Measurements from ENCODE around the gene OR2W3. TPM values are rescaled to one million over a fixed set of nuclear protein-coding genes. Genes with fewer than 3 reads are reported as not detected.

OR2W3 gene
- not detected for total RNA-seq
- polyA plus RNA-seq: not detected

GRCh38 chr1:247895163-247895637 lies at the start of gene OR2W3:
Gene OR2W3 (plus strand): TSS chr1:247895587. CDS start chr1:247895587, 0 bp downstream.
- no peaks in the 10 kb centered on the region for H3K4me1 Mint-ChIP-seq
- no peaks in the 10 kb centered on the region for H3K4me1 ChIP-seq (ENCODE audit: insufficient read depth, low read length)
- H3K9me3 Mint-ChIP-seq: peaks cover 0 to 11% (median 2%) of the 10 kb centered on the region in 5 donors
- POLR2A ChIA-PET: no interaction called here
- no peak within 1 kb of the TSS for H3K27ac Mint-ChIP-seq
- no peak within 1 kb of the TSS for H3K4me3 Mint-ChIP-seq
- CTCF ChIA-PET: no interaction called here
- no peaks in the 10 kb centered on the region for H3K27me3 Mint-ChIP-seq
- no peak for DNase-seq
- no peaks in the 10 kb centered on the region for H3K9me3 ChIP-seq (ENCODE audit: low read length)
- H3K36me3 Mint-ChIP-seq: peaks cover 0 to 2% (median 0%) of the 10 kb centered on the region in 3 donors
- no peak within 1 kb of the TSS for H3K4me3 ChIP-seq (ENCODE audit: low read length)
- H3K36me3 ChIP-seq (ENCODE audit: insufficient read depth, low read length): no peaks in the 10 kb centered on the region
- H3K27ac ChIP-seq (ENCODE audit: low read depth, low read length): no peak within 1 kb of the TSS
- H3K27me3 ChIP-seq (ENCODE audit: insufficient read depth, low read length, poor library complexity, severe bottlenecking): no peaks in the 10 kb centered on the region

GRCh38 chr1:247845693-247846017 lies 49.7 kb upstream of the OR2W3 start:
- H3K4me3 Mint-ChIP-seq: no peak overlapping the region
- no peak overlapping the region for H3K27ac ChIP-seq (ENCODE audit: low read depth, low read length)
- no peaks in the 10 kb centered on the region for H3K36me3 Mint-ChIP-seq
- CTCF ChIA-PET: no interaction called here
- H3K4me1 ChIP-seq (ENCODE audit: insufficient read depth, low read length): no peaks in the 10 kb centered on the region
- no peaks in the 10 kb centered on the region for H3K27me3 ChIP-seq (ENCODE audit: insufficient read depth, low read length, poor library complexity, severe bottlenecking)
- no peak overlapping the region for H3K27ac Mint-ChIP-seq
- H3K4me3 ChIP-seq (ENCODE audit: low read length): no peak overlapping the region
- H3K36me3 ChIP-seq (ENCODE audit: insufficient read depth, low read length): no peaks in the 10 kb centered on the region
- H3K4me1 Mint-ChIP-seq: no peaks in the 10 kb centered on the region
- H3K27me3 Mint-ChIP-seq: no peaks in the 10 kb centered on the region
- H3K9me3 ChIP-seq (ENCODE audit: low read length): no peaks in the 10 kb centered on the region
- POLR2A ChIA-PET: no interaction called here
- H3K9me3 Mint-ChIP-seq: peaks cover 0 to 2% (median 0%) of the 10 kb centered on the region in 5 donors
- no peak for DNase-seq

- H3K27me3 Mint-ChIP-seq: peaks cover 2 to 4% of the 10 kb centered on the region in 2 donors
- ChIA-PET CTCF (no interaction called here), POLR2A (no interaction called here)
- DNase-seq: no peak
- H3K9me3 Mint-ChIP-seq: peaks cover 0 to 2% (median under 1%) of the 10 kb centered on the region in 5 donors
- H3K4me1 ChIP-seq (ENCODE audit: insufficient read depth, low read length): no peaks in the 10 kb centered on the region
- no peaks in the 10 kb centered on the region for H3K36me3 Mint-ChIP-seq
- no peaks in the 10 kb centered on the region for H3K27me3 ChIP-seq (ENCODE audit: insufficient read depth, low read length, poor library complexity, severe bottlenecking)
- no peak overlapping the region for H3K27ac Mint-ChIP-seq
- H3K4me3 Mint-ChIP-seq: no peak overlapping the region
- H3K36me3 ChIP-seq (ENCODE audit: insufficient read depth, low read length): no peaks in the 10 kb centered on the region
- H3K4me1 Mint-ChIP-seq: no peaks in the 10 kb centered on the region
- H3K9me3 ChIP-seq (ENCODE audit: low read length): no peaks in the 10 kb centered on the region
- H3K27ac ChIP-seq (ENCODE audit: low read depth, low read length): no peak overlapping the region
- no peak overlapping the region for H3K4me3 ChIP-seq (ENCODE audit: low read length)
Measured at GRCh38 chr1:247848346-247848745, 47.0 kb upstream of the OR2W3 start.

- H3K4me3 ChIP-seq (ENCODE audit: low read length): no peak overlapping the region
Measured at GRCh38 chr1:247849616-247850015, 45.8 kb upstream of the OR2W3 start.

GRCh38 chr1:247854899-247855545 lies 40.4 kb upstream of the OR2W3 start:
- Mint-ChIP-seq H3K36me3 (peaks cover 0 to 5% (median 0%) of the 10 kb centered on the region in 3 donors), H3K27ac (no peak overlapping the region), H3K4me1 (peaks cover 6 to 13% (median 9%) of the 10 kb centered on the region in 3 donors), H3K9me3 (peaks cover 0 to 6% (median 4%) of the 10 kb centered on the region in 5 donors), H3K27me3 (peaks cover 26 to 52% of the 10 kb centered on the region in 2 donors), H3K4me3 (no peak overlapping the region)
- H3K9me3 ChIP-seq (ENCODE audit: low read length): no peaks in the 10 kb centered on the region
- H3K27me3 ChIP-seq (ENCODE audit: insufficient read depth, low read length, poor library complexity, severe bottlenecking): peaks cover 4% of the 10 kb centered on the region
- ChIA-PET CTCF (no interaction called here), POLR2A (no interaction called here)
- no peaks in the 10 kb centered on the region for H3K36me3 ChIP-seq (ENCODE audit: insufficient read depth, low read length)
- no peaks in the 10 kb centered on the region for H3K4me1 ChIP-seq (ENCODE audit: insufficient read depth, low read length)
- H3K27ac ChIP-seq (ENCODE audit: low read depth, low read length): no peak overlapping the region
- DNase-seq: no peak
- no peak overlapping the region for H3K4me3 ChIP-seq (ENCODE audit: low read length)

More at GRCh38 chr1:247849616-247850015, 45.8 kb upstream of the OR2W3 start:
- DNase-seq: no peak
- no peak overlapping the region for H3K27ac ChIP-seq (ENCODE audit: low read depth, low read length)
- H3K27me3 ChIP-seq (ENCODE audit: insufficient read depth, low read length, poor library complexity, severe bottlenecking): no peaks in the 10 kb centered on the region
- H3K36me3 ChIP-seq (ENCODE audit: insufficient read depth, low read length): no peaks in the 10 kb centered on the region
- peaks cover 3 to 9% of the 10 kb centered on the region in 2 donors for H3K27me3 Mint-ChIP-seq
- ChIA-PET CTCF (no interaction called here), POLR2A (no interaction called here)
- H3K4me1 Mint-ChIP-seq: no peaks in the 10 kb centered on the region
- H3K4me3 Mint-ChIP-seq: no peak overlapping the region
- no peak overlapping the region for H3K27ac Mint-ChIP-seq
- no peaks in the 10 kb centered on the region for H3K4me1 ChIP-seq (ENCODE audit: insufficient read depth, low read length)
- H3K36me3 Mint-ChIP-seq: no peaks in the 10 kb centered on the region
- H3K9me3 Mint-ChIP-seq: peaks cover 0 to 2% (median 1%) of the 10 kb centered on the region in 5 donors
- H3K9me3 ChIP-seq (ENCODE audit: low read length): no peaks in the 10 kb centered on the region

GRCh38 chr1:247855911-247856310 lies 39.5 kb upstream of the OR2W3 start:
- H3K4me1 ChIP-seq (ENCODE audit: insufficient read depth, low read length): no peaks in the 10 kb centered on the region
- Mint-ChIP-seq H3K27ac (no peak overlapping the region), H3K36me3 (peaks cover 0 to 5% (median 0%) of the 10 kb centered on the region in 3 donors), H3K27me3 (peaks cover 30 to 59% of the 10 kb centered on the region in 2 donors), H3K4me1 (peaks cover 6 to 13% (median 9%) of the 10 kb centered on the region in 3 donors), H3K4me3 (peak overlapping the region in 1 of 7 donors; percentile 32), H3K9me3 (peaks cover 0 to 6% (median 4%) of the 10 kb centered on the region in 5 donors)
- no peaks in the 10 kb centered on the region for H3K9me3 ChIP-seq (ENCODE audit: low read length)
- no peak overlapping the region for H3K27ac ChIP-seq (ENCODE audit: low read depth, low read length)
- no peaks in the 10 kb centered on the region for H3K36me3 ChIP-seq (ENCODE audit: insufficient read depth, low read length)
- CTCF ChIA-PET: no interaction called here
- POLR2A ChIA-PET: no interaction called here
- DNase-seq: no peak
- no peak overlapping the region for H3K4me3 ChIP-seq (ENCODE audit: low read length)
- peaks cover 4% of the 10 kb centered on the region for H3K27me3 ChIP-seq (ENCODE audit: insufficient read depth, low read length, poor library complexity, severe bottlenecking)

- peaks cover 6 to 13% (median 9%) of the 10 kb centered on the region in 3 donors for H3K4me1 Mint-ChIP-seq
- POLR2A ChIA-PET: no interaction called here
- H3K4me3 Mint-ChIP-seq: peak within 1 kb of the TSS; percentile 40 to 79 (median 54)
- Histone ChIP-seq H3K9me3 (ENCODE audit: low read length) (no peaks in the 10 kb centered on the region), H3K4me1 (ENCODE audit: insufficient read depth, low read length) (no peaks in the 10 kb centered on the region), H3K4me3 (ENCODE audit: low read length) (peak within 1 kb of the TSS; percentile 49), H3K27ac (ENCODE audit: low read depth, low read length) (peak within 1 kb of the TSS; percentile 54), H3K27me3 (ENCODE audit: insufficient read depth, low read length, poor library complexity, severe bottlenecking) (peaks cover 4% of the 10 kb centered on the region), H3K36me3 (ENCODE audit: insufficient read depth, low read length) (no peaks in the 10 kb centered on the region)
- CTCF ChIA-PET: no interaction called here
- H3K36me3 Mint-ChIP-seq: peaks cover 0 to 5% (median 0%) of the 10 kb centered on the region in 3 donors
- DNase-seq: peak in 1 of 5 donors; percentile 8
- H3K9me3 Mint-ChIP-seq: peaks cover 0 to 6% (median 4%) of the 10 kb centered on the region in 5 donors
- no peak within 1 kb of the TSS for H3K27ac Mint-ChIP-seq
- H3K27me3 Mint-ChIP-seq: peaks cover 34 to 59% of the 10 kb centered on the region in 2 donors
Measured at GRCh38 chr1:247857069-247857984, 38.1 kb upstream of the OR2W3 start, which contains the start of gene TRIM58. Gene TRIM58 (plus strand): TSS chr1:247857187. CDS start chr1:247857247, 60 bp downstream.
